Endothelial cell of umbilical vein (primary cell): Measurements from ENCODE around the gene CSGALNACT2. TPM values are rescaled to one million over a fixed set of nuclear protein-coding genes. Genes with fewer than 3 reads are reported as not detected.

ENCODE experiments used
- BruUV-seq: library from RNA; stranded (reverse); fragments of 400-500 nt; replicated peaks from 2 replicates; lab custom pipeline; 2021; lab: Mats Ljungman, UMichigan
- CTCF ChIA-PET: fragments of 300-600, 350-600 bp; sonication (Branson Sonifier 250); formaldehyde crosslinking; loops from one replicate; lab custom pipeline; 2021; ENCODE audit warnings: antibody characterized with exemption, inconsistent platforms; lab: Charles Lee
- POLR2A ChIA-PET: fragments of 300-600, 350-600 bp; sonication (Branson Sonifier 250); formaldehyde crosslinking; loops from one replicate; lab custom pipeline; 2021; ENCODE audit warnings: antibody characterized with exemption, inconsistent platforms; lab: Charles Lee
- DNase-seq: peaks from one replicate; pipeline ENCODE4 v3.0.0-alpha.2; 2011; ENCODE audit warnings: low read depth, low spot score
- FAIRE-seq: peaks from 2 replicates; lab custom pipeline; 2011; peaks lifted over from hg19 to GRCh38; lab: Jason Lieb, UNC
- H2AFZ ChIP-seq: 2 replicates; pipeline ENCODE4 v1.6.0; 2012; ENCODE audit warnings: low read depth, low read length, control low read depth, inconsistent platforms
- H3K27ac ChIP-seq: 2 replicates; pipeline ENCODE4 v1.5.1; 2011; ENCODE audit warnings: low read depth, mild to moderate bottlenecking, control low read depth, low read length, moderate library complexity; ENCODE audit not compliant: insufficient read depth
- H3K27me3 ChIP-seq, 2 experiments: 2 replicates each; pipeline versions ENCODE4 v1.6.0 to v1.6.1; 2011; ENCODE audit warnings: low read length in 2 of 2, mixed read lengths in 1 of 2; ENCODE audit not compliant: control insufficient read depth in 2 of 2, insufficient read depth in 2 of 2
- H3K36me3 ChIP-seq, 2 experiments: 2 replicates in 1 of 2; 3 replicates in 1 of 2; pipeline ENCODE4 v1.5.1; 2011; ENCODE audit warnings: low read length in 2 of 2, mild to moderate bottlenecking in 1 of 2, moderate library complexity in 1 of 2; ENCODE audit not compliant: control insufficient read depth in 2 of 2, insufficient read depth in 2 of 2; ENCODE audit errors: extremely low read depth in 1 of 2
- H3K4me1 ChIP-seq: 3 replicates; pipeline ENCODE4 v1.5.1; 2011; ENCODE audit warnings: mild to moderate bottlenecking, low read length; ENCODE audit not compliant: control insufficient read depth, insufficient read depth; ENCODE audit errors: extremely low read depth
- H3K4me2 ChIP-seq: 2 replicates; pipeline ENCODE4 v1.6.1; 2011; ENCODE audit warnings: low read length, control low read depth, mixed read lengths; ENCODE audit not compliant: insufficient read depth
- H3K4me3 ChIP-seq, 3 experiments: fragments of 200-600 bp in 1 of 3; sonication (generic), shearing (Covaris generic) in 1 of 3; replicated peaks in 1 of 3; 2 replicates each; pipeline ENCODE4 v1.5.1; 2011 to 2016; ENCODE audit warnings: control low read depth in 3 of 3, low read length in 3 of 3, mild to moderate bottlenecking in 2 of 3, inconsistent platforms in 1 of 3, low read depth in 1 of 3, moderate library complexity in 1 of 3; ENCODE audit not compliant: insufficient read depth in 1 of 3
- H3K79me2 ChIP-seq: 2 replicates; pipeline ENCODE4 v1.6.0; 2012; ENCODE audit warnings: low read length, inconsistent platforms; ENCODE audit not compliant: control insufficient read depth, insufficient read depth
- H3K9ac ChIP-seq: replicated peaks from 2 replicates; pipeline ENCODE3; 2011; ENCODE audit warnings: low read length, control low read depth; ENCODE audit not compliant: insufficient read depth; ENCODE audit errors: extremely low read depth
- H3K9me1 ChIP-seq: replicated peaks from 3 replicates; pipeline ENCODE4 v1.6.0; 2011; ENCODE audit warnings: mild to moderate bottlenecking, low read length; ENCODE audit not compliant: control insufficient read depth, insufficient read depth; ENCODE audit errors: extremely low read depth
- H3K9me3 ChIP-seq: replicated peaks from 2 replicates; pipeline ENCODE4 v1.5.1; 2012; ENCODE audit warnings: low read length, inconsistent platforms; ENCODE audit not compliant: control insufficient read depth, insufficient read depth
- H4K20me1 ChIP-seq: replicated peaks from 2 replicates; pipeline ENCODE3; 2011; ENCODE audit warnings: mild to moderate bottlenecking, low read length; ENCODE audit not compliant: control insufficient read depth, insufficient read depth; ENCODE audit errors: extremely low read depth
- CTCF ChIP-seq, 2 donors: IDR thresholded peaks; 1 replicate in 1 of 2; 2 replicates in 1 of 2; pipeline ENCODE4 v1.5.1; 2011; ENCODE audit warnings: low read length in 2 of 2, mild to moderate bottlenecking in 2 of 2, moderate library complexity in 2 of 2, control low read depth in 1 of 2, inconsistent platforms in 1 of 2, low read depth in 1 of 2; ENCODE audit not compliant: insufficient read depth in 1 of 2; ENCODE audit errors: extremely low read depth in 1 of 2
- EZH2 ChIP-seq: IDR thresholded peaks from 2 replicates; pipeline ENCODE4 v1.6.1; 2012; ENCODE audit warnings: borderline replicate concordance, low read depth, mild to moderate bottlenecking, moderate library complexity, low read length, inconsistent platforms; ENCODE audit not compliant: severe bottlenecking
- FOS ChIP-seq: IDR thresholded peaks from 2 replicates; pipeline ENCODE4 v1.6.1; 2011; ENCODE audit warnings: mild to moderate bottlenecking, low read length, moderate library complexity, borderline replicate concordance; ENCODE audit not compliant: insufficient read depth
- GATA2 ChIP-seq: IDR thresholded peaks from 2 replicates; pipeline ENCODE4 v1.7.0; 2011; ENCODE audit warnings: low read depth, mild to moderate bottlenecking, moderate library complexity, mixed read lengths, low read length; ENCODE audit not compliant: insufficient read length, insufficient read depth
- JUN ChIP-seq: IDR thresholded peaks from 2 replicates; pipeline ENCODE4 v1.6.1; 2011; ENCODE audit warnings: borderline replicate concordance, low read depth; ENCODE audit not compliant: insufficient read length, insufficient read depth
- MYC ChIP-seq: IDR thresholded peaks from one replicate; pipeline ENCODE4 v1.6.1; 2011; ENCODE audit warnings: mild to moderate bottlenecking, low read depth, low read length
- POLR2A ChIP-seq: IDR thresholded peaks from 2 replicates; pipeline ENCODE4 v1.6.1; 2012; ENCODE audit warnings: low read depth, mild to moderate bottlenecking, control low read depth, low read length
- POLR2AphosphoS5 ChIP-seq: IDR thresholded peaks from 2 replicates; pipeline ENCODE4 v1.6.1; 2012; ENCODE audit warnings: low read depth, mild to moderate bottlenecking, control low read depth, low read length, moderate library complexity; ENCODE audit not compliant: insufficient read depth
- dilution Hi-C: fragments of 300-500 bp; cut with MboI; formaldehyde crosslinking; loops from one replicate; pipeline ENCODE4 v1.15.0; 2019; ENCODE audit warnings: low sequenced_read_pairs; ENCODE audit not compliant: extremely low pct_ligation_motif_present
- intact Hi-C: fragments of 100-400 bp; cut with micrococcal nuclease; formaldehyde crosslinking; loops from one replicate; pipeline ENCODE4 v1.10.0; 2022
- polyA plus RNA-seq, 4 experiments: library from polyadenylated mRNA; depleted of rRNA in 3 of 4; stranded (reverse) in 3 of 4; unstranded in 1 of 4; fragments of >200 nt; gene quantifications; 2 replicates each; pipeline versions ENCODE4 v1.2.1 to v1.2.3, GENCODE V29; 2011 to 2012; ENCODE audit warnings: missing spikeins in 1 of 4
- total RNA-seq: library from RNA; stranded (reverse); gene quantifications from 2 replicates; pipeline ENCODE4 v1.2.3, GENCODE V29; 2021
- TF ChIP-seq, protein P1 (sequence below): IDR thresholded peaks from 2 replicates; pipeline ENCODE4 v1.6.1; 2011; ENCODE audit not compliant: insufficient read depth, insufficient read length

The CSGALNACT2 gene
- total and polyA plus RNA-seq, 2 donors (not counting 3 experiments of a cell fraction or from before 2014, with no cell fraction given), result 9.7 to 17.7 TPM

- BruUV-seq, result no TSS peak
- peaks cover 62% of the 10 kb centered on the region for H3K79me2 ChIP-seq
- intact Hi-C loops (no loop called here), dilution Hi-C loops (no loop called here)
- no peaks in the 10 kb centered on the region for H3K9me3 ChIP-seq
- no peak overlapping the region for H2AFZ ChIP-seq
- ChIA-PET POLR2A (no interaction called here), CTCF (interaction anchor here (2.6 kb wide), 1 partner anchor 19 kb away, joined by 6 read pairs; no protein-coding TSS in a partner anchor)
- peaks cover 2% of the 10 kb centered on the region for H3K9me1 ChIP-seq
- no peak overlapping the region for H3K4me3 ChIP-seq
- DNase-seq (no peak), FAIRE-seq (no peak)
- no peaks in the 10 kb centered on the region for H3K27me3 ChIP-seq
- H3K36me3 ChIP-seq, result peaks cover 2 to 8% of the 10 kb centered on the region in 2 experiments
- no peak overlapping the region for H3K9ac ChIP-seq
- no peak overlapping the region for H3K4me2 ChIP-seq
- no peaks in the 10 kb centered on the region for H4K20me1 ChIP-seq
- peaks cover 15% of the 10 kb centered on the region for H3K4me1 ChIP-seq
- H3K27ac ChIP-seq, result no peak overlapping the region
- TF ChIP-seq POLR2A (no peak), CTCF (IDR thresholded peaks at IDR 0.05; ENCODE audit: extremely low read depth in 1 of 2, insufficient read depth in 1 of 2, low read depth in 1 of 2, low read length in 2 of 2) (no peak), POLR2AphosphoS5 (no peak), JUN (no peak), FOS (no peak), EZH2 (no peak), MYC (no peak), GATA2 (no peak)
- TF ChIP-seq, protein P1, sequence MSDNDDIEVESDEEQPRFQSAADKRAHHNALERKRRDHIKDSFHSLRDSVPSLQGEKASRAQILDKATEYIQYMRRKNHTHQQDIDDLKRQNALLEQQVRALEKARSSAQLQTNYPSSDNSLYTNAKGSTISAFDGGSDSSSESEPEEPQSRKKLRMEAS, result no peak
These were observed 20.4 kb downstream of the CSGALNACT2 start for GRCh38 chr10:43158636-43159035.
